ENCODE data around the gene TPSD1. TPM values are rescaled to one million over a fixed set of nuclear protein-coding genes. Genes with fewer than 3 reads are reported as not detected.

TPSD1 gene
- total RNA-seq: not detected in 2 replicates

GRCh38 chr16:1255276-1256122, at the start of gene TPSD1:
TPSD1 (plus strand) TSS chr16:1256069; CDS start chr16:1256281, 212 bp downstream.

DNA sequence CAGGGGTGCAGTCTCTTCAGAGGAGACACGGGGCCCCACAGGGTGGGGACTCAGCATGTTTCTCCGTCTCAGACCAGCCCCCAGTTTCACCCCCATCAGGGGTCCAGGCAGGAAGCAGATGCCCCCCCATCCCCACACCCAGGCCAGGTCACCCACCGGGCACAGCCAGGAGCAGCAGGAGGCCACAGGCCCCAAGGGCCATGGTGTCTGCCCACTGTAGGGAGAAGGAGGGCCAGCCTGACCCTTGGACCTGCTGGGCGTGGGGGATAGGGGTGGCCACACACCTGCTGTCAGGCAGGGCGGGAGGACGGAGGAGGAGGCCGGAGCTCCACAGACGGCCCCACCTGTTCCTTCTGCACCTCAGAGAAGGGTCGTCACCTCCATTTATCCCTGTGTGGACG, 30.8 kb upstream of the TPSD1 start, which contains the start of gene TPSG1:
TSS of gene TPSG1 (minus strand) at position 218 of the 401 bp plus-strand sequence. CDS start at position 202, 16 bp downstream.

DNA sequence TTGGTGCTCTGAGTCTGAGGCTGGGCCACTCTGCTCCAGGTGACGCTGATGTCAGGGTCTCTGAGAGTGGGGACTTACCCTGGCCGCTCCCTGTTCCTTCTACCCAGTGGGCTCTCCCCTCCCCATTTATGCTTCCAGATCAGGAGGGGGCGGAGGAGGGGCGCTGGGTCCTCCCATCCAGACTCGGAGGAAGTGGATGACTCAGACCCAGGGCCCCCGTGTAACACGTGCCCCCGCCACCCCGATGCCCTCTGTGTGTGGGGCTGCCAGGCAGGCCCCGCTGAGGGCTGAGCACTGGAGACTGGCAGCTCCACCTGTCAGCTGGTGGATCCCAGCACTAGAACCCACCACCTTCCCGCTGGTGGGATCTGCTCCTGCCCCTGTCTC, 25.8 kb upstream of the TPSD1 start, which contains the start of gene TPSB2:
TSS of gene TPSB2 (minus strand) at position 101 of the 387 bp plus-strand sequence. CDS start 233 bp downstream, outside the sequence.

DNA sequence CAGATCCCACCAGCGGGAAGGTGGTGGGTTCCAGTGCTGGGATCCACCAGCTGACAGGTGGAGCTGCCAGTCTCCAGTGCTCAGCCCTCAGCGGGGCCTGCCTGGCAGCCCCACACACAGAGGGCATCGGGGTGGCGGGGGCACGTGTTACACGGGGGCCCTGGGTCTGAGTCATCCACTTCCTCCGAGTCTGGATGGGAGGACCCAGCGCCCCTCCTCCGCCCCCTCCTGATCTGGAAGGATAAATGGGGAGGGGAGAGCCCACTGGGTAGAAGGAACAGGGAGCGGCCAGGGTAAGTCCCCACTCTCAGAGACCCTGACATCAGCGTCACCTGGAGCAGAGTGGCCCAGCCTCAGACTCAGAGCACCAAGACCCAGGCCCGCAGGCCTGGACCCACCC, 15.4 kb upstream of the TPSD1 start, which contains the start of gene TPSAB1:
TSS of gene TPSAB1 (plus strand) at position 270 of the 400 bp plus-strand sequence. CDS start 234 bp downstream, outside the sequence.

Other genes starting within 250 kb of the TPSD1 start
- 0.12 TPM in 1 of 2 replicates, not detected in the other for gene SSTR5, start 183.3 kb upstream of the TPSD1 start, total RNA-seq
- gene C1QTNF8, start 159.8 kb upstream of the TPSD1 start, total RNA-seq: 0.06 and 0.13 TPM in 2 replicates
- 2.1 and 3.0 TPM in 2 replicates for gene CACNA1H, start 103.0 kb upstream of the TPSD1 start, total RNA-seq
- gene TPSG1, start 30.8 kb upstream of the TPSD1 start, total RNA-seq: not detected in 2 replicates
- not detected in 2 replicates for gene TPSB2, start 25.9 kb upstream of the TPSD1 start, total RNA-seq
- not detected in 2 replicates for gene TPSAB1, start 15.4 kb upstream of the TPSD1 start, total RNA-seq
- 40.8 and 45.3 TPM in 2 replicates for gene UBE2I, start 53.6 kb downstream of the TPSD1 start, total RNA-seq
- 0.92 and 1.2 TPM in 2 replicates for gene BAIAP3, start 77.6 kb downstream of the TPSD1 start, total RNA-seq
- 60.6 and 68.6 TPM in 2 replicates for gene TSR3, start 95.8 kb downstream of the TPSD1 start, total RNA-seq
- gene GNPTG, start 95.9 kb downstream of the TPSD1 start, total RNA-seq: 44.0 and 48.4 TPM in 2 replicates
- 4.6 and 6.5 TPM in 2 replicates for gene UNKL, start 158.6 kb downstream of the TPSD1 start, total RNA-seq
- 16.1 and 18.1 TPM in 2 replicates for gene UQCC4, start 164.7 kb downstream of the TPSD1 start, total RNA-seq
- not detected in 2 replicates for gene PERCC1, start 175.0 kb downstream of the TPSD1 start, total RNA-seq
- gene CCDC154, start 188.5 kb downstream of the TPSD1 start, total RNA-seq: 0.26 and 0.37 TPM in 2 replicates
- 60.4 and 81.6 TPM in 2 replicates for gene CLCN7, start 219.0 kb downstream of the TPSD1 start, total RNA-seq
- gene PTX4, start 232.9 kb downstream of the TPSD1 start, total RNA-seq: 0.06 TPM in 1 of 2 replicates, not detected in the other
- gene TELO2, start 237.3 kb downstream of the TPSD1 start, total RNA-seq: 9.9 and 15.5 TPM in 2 replicates

All from aortic smooth muscle cell (primary cell).